SKM-1 (cell line): ENCODE measurements around the gene THBS1.

Source experiments
- DNase-seq: peaks from one replicate; lab custom pipeline; 2025; ENCODE audit not compliant: unreplicated experiment; lab: John Stamatoyannopoulos, UW

Gene THBS1

DNA sequence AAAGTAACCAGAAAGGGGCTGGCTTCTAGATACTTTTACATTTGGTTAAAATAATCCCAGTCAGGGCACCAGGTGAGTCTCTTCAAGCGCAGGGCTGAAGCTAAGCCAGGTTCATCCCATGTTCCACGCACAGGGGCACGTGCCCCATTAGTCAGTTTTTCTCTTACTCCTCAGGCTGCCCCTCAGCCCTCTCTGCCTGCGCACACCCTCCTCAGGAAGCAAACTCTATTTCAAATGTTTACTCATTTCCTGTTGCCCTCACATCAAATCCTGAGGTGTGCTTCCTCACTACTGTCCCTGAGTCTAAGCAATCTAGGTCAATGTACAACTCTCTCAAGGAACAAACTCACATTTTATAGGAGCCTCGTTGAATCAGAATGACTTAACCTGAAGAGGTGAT lies 48.5 kb downstream of the THBS1 start:
- DNase-seq: no peak

DNA sequence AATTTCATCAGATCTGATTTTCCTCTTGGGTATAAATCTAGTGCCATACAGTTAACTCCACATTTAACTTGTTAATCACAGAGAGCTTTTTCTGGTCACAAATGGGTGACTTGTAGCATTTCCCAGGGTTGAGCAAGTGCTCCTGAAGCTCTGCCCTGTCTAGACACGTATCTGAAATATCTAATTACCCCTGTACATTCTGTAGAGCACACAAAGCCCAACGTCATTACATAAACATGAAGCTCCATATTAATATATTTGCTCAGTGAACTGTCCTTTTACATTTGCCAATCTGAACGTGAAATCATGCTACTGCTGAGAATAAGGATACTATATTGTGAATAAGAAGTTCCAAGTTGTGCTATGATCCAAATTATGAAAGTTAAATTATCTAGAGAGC lies 49.0 kb downstream of the THBS1 start:
- no peak for DNase-seq

- DNase-seq: no peak
These were observed 50.5 kb downstream of the THBS1 start for GRCh38 chr15:39631357-39631756.

- DNase-seq: no peak
These were observed 57.2 kb downstream of the THBS1 start for GRCh38 chr15:39638041-39638440.

- no peak for DNase-seq
These were observed 58.2 kb downstream of the THBS1 start for GRCh38 chr15:39639037-39639436.

DNA sequence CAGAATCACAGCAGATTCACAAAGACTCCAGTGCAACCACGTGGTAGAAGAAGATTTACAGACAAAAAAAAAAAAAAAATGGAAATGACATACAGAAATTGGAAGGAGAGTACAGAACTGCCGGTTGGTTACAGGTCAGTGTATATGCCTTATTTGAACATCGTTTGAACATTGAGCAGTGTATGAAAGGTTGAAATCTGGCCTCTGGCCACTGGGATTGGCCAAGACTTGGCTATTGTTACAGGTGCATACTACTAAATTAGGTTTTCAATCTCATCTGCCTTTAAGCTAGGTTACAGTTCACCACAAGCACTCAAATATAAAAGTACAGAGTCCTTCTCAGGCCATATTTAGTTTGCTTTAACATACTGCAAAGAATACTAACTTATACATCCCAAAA lies 59.8 kb downstream of the THBS1 start:
- DNase-seq: no peak

DNA sequence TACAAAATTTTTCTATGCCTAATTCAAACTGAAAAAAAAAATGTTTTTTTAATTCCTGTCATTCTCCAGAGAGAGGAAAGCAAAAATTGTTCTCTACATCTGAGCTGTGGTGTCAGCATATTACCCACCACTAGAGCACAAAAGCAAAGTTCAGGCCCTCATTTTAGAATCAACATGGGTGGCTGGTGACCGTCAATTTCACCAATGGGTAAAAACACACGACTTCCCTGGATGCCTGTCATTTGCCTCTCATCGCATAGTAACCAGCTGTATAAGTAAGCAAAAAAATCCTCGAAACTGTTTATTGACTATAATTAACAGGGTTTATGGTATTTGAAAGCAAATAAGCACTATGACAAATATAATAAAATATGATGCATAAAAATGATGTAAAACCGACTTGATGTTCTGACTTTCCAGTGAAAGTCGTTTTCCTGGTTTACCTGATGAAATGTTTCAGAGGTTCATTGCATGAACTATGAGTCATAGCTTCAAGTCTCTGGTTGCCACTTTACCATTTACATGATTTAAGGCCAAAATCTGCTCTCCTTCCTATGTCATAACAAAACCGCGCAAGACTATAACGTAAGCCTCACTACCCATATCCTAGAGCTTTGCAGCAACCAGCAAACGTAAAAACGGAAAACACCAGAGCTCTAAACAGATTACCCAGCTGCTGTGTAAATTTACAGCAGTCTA lies 60.5 kb downstream of the THBS1 start:
- no peak for DNase-seq

DNA sequence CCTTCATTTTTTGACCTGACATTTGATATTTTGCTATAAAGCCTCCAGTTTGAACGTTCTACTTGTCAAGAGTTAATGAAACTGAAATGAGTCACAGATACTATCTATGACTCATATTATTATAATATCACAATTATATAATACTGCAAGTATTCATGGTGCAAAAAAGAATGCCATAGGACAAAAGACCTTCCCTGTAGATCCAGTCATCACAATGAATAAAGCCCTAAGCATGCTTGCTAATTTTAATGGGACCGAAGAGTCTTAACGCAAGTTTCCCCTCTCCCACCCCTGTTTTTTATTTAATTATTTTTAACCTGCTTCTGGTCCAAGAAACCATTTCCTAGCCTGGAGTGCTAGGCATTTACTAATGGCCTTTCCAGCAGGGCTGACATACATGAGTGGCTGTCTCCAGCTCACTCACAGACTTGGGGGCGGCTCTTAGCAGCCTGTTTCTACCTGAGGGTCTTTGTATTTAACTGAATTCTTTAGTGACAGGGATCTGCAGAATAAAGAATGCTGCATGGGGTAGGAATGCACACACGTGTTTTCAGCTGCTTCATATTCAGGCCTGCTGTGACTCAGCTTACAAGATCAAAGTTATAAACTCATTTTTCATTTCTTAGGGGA lies 61.2 kb downstream of the THBS1 start:
- DNase-seq: no peak

- no peak for DNase-seq
These were observed 62.8 kb downstream of the THBS1 start for GRCh38 chr15:39643727-39644126.

DNA sequence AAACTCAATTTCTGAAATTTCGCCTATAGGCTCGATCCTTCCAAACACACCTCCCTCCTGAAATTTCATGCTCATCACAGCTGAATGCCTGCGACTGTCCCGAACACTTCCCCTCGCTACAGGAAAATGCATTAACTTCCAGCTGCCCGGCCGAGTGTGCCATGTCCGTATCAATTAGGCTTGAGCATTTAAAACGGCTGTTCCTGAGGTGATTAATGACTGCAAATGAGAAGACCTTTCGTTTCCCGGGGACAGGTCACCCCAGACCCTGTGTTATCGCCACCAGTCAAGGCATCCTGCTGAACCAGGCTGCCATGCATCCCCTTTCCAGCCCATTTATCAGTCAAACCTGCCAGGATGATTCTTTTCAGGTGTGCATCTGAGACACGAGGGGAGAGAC lies 63.3 kb downstream of the THBS1 start:
- DNase-seq: no peak

GRCh38 chr15:39645138-39645975 lies 64.5 kb downstream of the THBS1 start:
- DNase-seq: no peak

- no peak for DNase-seq
These were observed 65.0 kb downstream of the THBS1 start for GRCh38 chr15:39645976-39646257.

- DNase-seq: no peak
These were observed 65.5 kb downstream of the THBS1 start for GRCh38 chr15:39646425-39646824.
